K562 (cell line): ENCODE measurements around the gene HEMGN. TPM values are rescaled to one million over a fixed set of nuclear protein-coding genes. Genes with fewer than 3 reads are reported as not detected.

Experiments used
- ELF1 ChIP-seq: fragments of 200-800 bp; sonication (Bioruptor generic); IDR thresholded peaks from 2 replicates; pipeline ENCODE4 v1.6.1; 2016; ENCODE audit warnings: missing genetic modification characterization, missing compliant biosample characterization
- HMGXB4 ChIP-seq: sonication (generic); formaldehyde crosslinking; IDR thresholded peaks from 2 replicates; pipeline ENCODE4 v1.8.1; 2023; ENCODE audit warnings: mild to moderate bottlenecking, missing genetic modification reagents
- RBFOX2 ChIP-seq: fragments of 200-400 bp; formaldehyde crosslinking; IDR thresholded peaks from 2 replicates; pipeline ENCODE4 v1.6.1; 2017; ENCODE audit warnings: low read depth, mild to moderate bottlenecking, low read length, moderate library complexity
- REST ChIP-seq, 2 experiments: fragments of 450-650 bp; formaldehyde crosslinking in 1 of 2; IDR thresholded peaks; 2 replicates each; pipeline versions ENCODE4 v1.4.0 to v1.6.1; 2014 to 2020; ENCODE audit warnings: mild to moderate bottlenecking in 2 of 2, borderline replicate concordance in 1 of 2, low read depth in 1 of 2
- SIN3B ChIP-seq: fragments of 450-650 bp; IDR thresholded peaks from 2 replicates; pipeline ENCODE4 v1.6.1; 2017; ENCODE audit warnings: low read depth, mild to moderate bottlenecking, moderate library complexity
- ZC3H8 ChIP-seq: fragments of 450-650 bp; IDR thresholded peaks from 2 replicates; pipeline ENCODE4 v1.6.1; 2017
- ZNF318 ChIP-seq, 2 experiments: fragments of 450-650 bp; IDR thresholded peaks; 2 replicates each; pipeline ENCODE4 v1.6.1; 2016; ENCODE audit warnings: mild to moderate bottlenecking in 2 of 2, borderline replicate concordance in 1 of 2, low read depth in 1 of 2, moderate library complexity in 1 of 2
- polyA plus RNA-seq, 8 experiments: library from polyadenylated mRNA; depleted of rRNA in 4 of 8; stranded (reverse) in 5 of 8; unstranded in 3 of 8; fragments of >200 nt; fragmentation: Nextera tagmentation in 2 of 8; fragmentation: Illumina TruSeq in 1 of 8; extraction: Ambion mirVana in 2 of 8; extraction: Trizol in 1 of 8; gene quantifications; 2 replicates each; pipeline versions ENCODE4 v1.2.1 to v1.2.3, GENCODE V29; 2011 to 2014; ENCODE audit warnings: inconsistent platforms in 1 of 8, missing spikeins in 1 of 8
- total RNA-seq, 7 experiments: library from RNA; depleted of rRNA in 6 of 7; stranded (reverse); fragments of >200 nt in 6 of 7; fragmentation: Illumina TruSeq in 2 of 7; extraction: Trizol in 2 of 7; gene quantifications; 2 replicates each; pipeline versions ENCODE4 v1.2.1 to v1.2.3, GENCODE V29; 2011 to 2021; ENCODE audit warnings: low replicate concordance in 1 of 7

HEMGN gene
- total and polyA plus RNA-seq, 9 of the 15 experiments (the other 6 are each of a cell fraction or from before 2014, with no cell fraction given) = 56.3 to 258 (median 137) TPM

GRCh38 chr9:97985058-97985861 lies 47.3 kb upstream of the HEMGN start (continued):
- TF ChIP-seq ZNF318 (IDR thresholded peaks at IDR 0.05; ENCODE audit: borderline replicate concordance in 1 of 2, low read depth in 1 of 2) = no peak
- TF ChIP-seq SIN3B = 0 out of 2 replicates have a peak, but pooled peaks have one; percentile 50
- peak; percentile 95 for TF ChIP-seq REST (IDR thresholded peaks at IDR 0.05; ENCODE audit: borderline replicate concordance)
- no peak for TF ChIP-seq REST (CRISPR knock-in tag; IDR thresholded peaks at IDR 0.05; ENCODE audit: low read depth)
- TF ChIP-seq RBFOX2 = peak; percentile 77
- no peak for TF ChIP-seq ZC3H8
- no peak for TF ChIP-seq HMGXB4 (CRISPR knock-in tag)
- no peak for TF ChIP-seq ELF1
